Measurements from ENCODE around the gene HOXA5. TPM values are rescaled to one million over a fixed set of nuclear protein-coding genes. Genes with fewer than 3 reads are reported as not detected.

Gene HOXA5
- total RNA-seq, 1 experiment from 2014 or later = 6.7 TPM

DNA sequence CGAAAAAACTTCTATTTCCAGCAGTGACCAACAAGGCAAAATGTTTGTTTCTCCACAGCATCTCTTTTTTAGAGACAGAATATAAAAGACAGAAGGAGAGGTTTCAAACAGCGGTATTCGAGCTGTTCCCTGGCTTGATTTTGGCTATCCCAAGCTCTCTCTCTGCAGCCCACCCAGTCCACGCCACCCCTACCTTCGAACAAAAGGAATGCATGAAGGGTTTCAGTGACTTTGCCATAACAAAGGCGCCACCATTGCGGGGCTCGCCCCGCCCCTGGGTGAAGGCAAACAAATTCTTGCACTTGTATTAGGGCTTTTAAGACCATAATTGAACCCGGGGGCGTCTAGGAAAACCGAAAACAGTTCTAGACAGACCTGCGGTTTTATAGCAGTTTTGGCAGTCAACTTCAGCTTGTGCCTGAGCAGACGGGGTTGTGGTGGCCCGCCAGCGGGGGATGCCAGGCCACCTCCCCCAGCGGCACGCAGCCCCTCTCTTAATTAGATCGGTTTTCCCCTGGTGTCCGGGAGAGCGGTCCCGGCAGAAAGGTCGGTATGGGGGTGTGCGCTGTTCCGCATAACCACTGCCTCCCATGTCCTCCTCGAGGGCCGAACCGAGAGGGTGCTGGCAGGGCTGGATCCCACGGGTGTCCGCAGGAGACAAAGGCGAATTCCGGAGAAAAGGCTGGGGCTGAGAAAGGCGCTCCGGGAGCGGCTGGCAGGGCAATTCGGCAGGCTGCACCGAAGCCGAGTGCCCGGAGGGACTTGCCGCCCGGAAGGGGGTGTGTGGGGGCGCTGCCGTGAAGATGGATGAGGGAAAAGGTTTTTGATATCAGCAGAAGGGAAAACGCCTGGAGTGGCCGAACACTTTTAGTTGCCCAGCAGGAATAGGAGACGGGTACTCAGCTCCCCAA, 44.2 kb upstream of the HOXA5 start:
- no peak overlapping the region for H3K4me3 ChIP-seq (replicated peaks in 1 of 2; ENCODE audit: low read depth in 1 of 2, low read length in 2 of 2)
- H3K27ac ChIP-seq (ENCODE audit: low read depth, low read length) = no peak overlapping the region
- DNase-seq (ENCODE audit: low read depth, low spot score) = no peak
- H3K9me2 ChIP-seq (ENCODE audit: insufficient read depth) = no peaks in the 10 kb centered on the region
- H4K20me1 ChIP-seq (ENCODE audit: insufficient read depth) = no peaks in the 10 kb centered on the region
- no TSS peak for BruUV-seq (replicated peaks)
- no peak overlapping the region for H2AFZ ChIP-seq (ENCODE audit: low read depth, low read length, poor library complexity, severe bottlenecking)
- POLR2A ChIA-PET = interaction anchor here (1.1 kb wide), 1 partner anchor 16 kb away, joined by 3 read pairs; no protein-coding TSS in a partner anchor
- CTCF ChIA-PET = interaction anchor here (2.2 kb wide), 1 partner anchor 8 kb away, joined by 8 read pairs; no protein-coding TSS in a partner anchor
- intact Hi-C loops (cut with micrococcal nuclease) = no loop called here
- RAD21 ChIA-PET (ENCODE audit: low non-redundant PET in 1 of 2, low total read pairs in 2 of 2, uncharacterized antibody in 2 of 2, unreplicated experiment in 2 of 2) = no interaction called here
- H3K79me2 ChIP-seq (ENCODE audit: insufficient read depth, low read length) = peaks cover 19% of the 10 kb centered on the region; the same call in 1 of the 2 replicates
- H3K9me3 ChIP-seq (ENCODE audit: control insufficient read depth in 1 of 2, insufficient read depth in 1 of 2, low read depth in 1 of 2, low read length in 2 of 2) = no peaks in the 10 kb centered on the region
- no peaks in the 10 kb centered on the region for H3K27me3 ChIP-seq (ENCODE audit: insufficient read depth, low read length)
- TF ChIP-seq ZNF274 (IDR thresholded peaks at IDR 0.05; ENCODE audit: low read depth, low read length) = no peak
- TF ChIP-seq RAD21 (IDR thresholded peaks at IDR 0.05; ENCODE audit: low read depth) = no peak
- TF ChIP-seq, protein P1, sequence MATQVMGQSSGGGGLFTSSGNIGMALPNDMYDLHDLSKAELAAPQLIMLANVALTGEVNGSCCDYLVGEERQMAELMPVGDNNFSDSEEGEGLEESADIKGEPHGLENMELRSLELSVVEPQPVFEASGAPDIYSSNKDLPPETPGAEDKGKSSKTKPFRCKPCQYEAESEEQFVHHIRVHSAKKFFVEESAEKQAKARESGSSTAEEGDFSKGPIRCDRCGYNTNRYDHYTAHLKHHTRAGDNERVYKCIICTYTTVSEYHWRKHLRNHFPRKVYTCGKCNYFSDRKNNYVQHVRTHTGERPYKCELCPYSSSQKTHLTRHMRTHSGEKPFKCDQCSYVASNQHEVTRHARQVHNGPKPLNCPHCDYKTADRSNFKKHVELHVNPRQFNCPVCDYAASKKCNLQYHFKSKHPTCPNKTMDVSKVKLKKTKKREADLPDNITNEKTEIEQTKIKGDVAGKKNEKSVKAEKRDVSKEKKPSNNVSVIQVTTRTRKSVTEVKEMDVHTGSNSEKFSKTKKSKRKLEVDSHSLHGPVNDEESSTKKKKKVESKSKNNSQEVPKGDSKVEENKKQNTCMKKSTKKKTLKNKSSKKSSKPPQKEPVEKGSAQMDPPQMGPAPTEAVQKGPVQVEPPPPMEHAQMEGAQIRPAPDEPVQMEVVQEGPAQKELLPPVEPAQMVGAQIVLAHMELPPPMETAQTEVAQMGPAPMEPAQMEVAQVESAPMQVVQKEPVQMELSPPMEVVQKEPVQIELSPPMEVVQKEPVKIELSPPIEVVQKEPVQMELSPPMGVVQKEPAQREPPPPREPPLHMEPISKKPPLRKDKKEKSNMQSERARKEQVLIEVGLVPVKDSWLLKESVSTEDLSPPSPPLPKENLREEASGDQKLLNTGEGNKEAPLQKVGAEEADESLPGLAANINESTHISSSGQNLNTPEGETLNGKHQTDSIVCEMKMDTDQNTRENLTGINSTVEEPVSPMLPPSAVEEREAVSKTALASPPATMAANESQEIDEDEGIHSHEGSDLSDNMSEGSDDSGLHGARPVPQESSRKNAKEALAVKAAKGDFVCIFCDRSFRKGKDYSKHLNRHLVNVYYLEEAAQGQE (IDR thresholded peaks at IDR 0.05; ENCODE audit: low read depth) = no peak
- TF ChIP-seq CEBPB (IDR thresholded peaks at IDR 0.05; ENCODE audit: low read depth) = no peak
- no peak for TF ChIP-seq ELF1 (IDR thresholded peaks at IDR 0.05; ENCODE audit: borderline replicate concordance, low read depth)
- TF ChIP-seq SP1 (IDR thresholded peaks at IDR 0.05; ENCODE audit: low read depth) = no peak
- no peaks in the 10 kb centered on the region for H3K36me3 ChIP-seq (ENCODE audit: control insufficient read depth in 1 of 2, insufficient read depth in 2 of 2, low read length in 2 of 2)
- H3K9ac ChIP-seq (ENCODE audit: low read length) = no peak overlapping the region
- H3K4me1 ChIP-seq (ENCODE audit: control insufficient read depth in 1 of 2, insufficient read depth in 2 of 2, low read length in 2 of 2) = peaks cover 13 to 23% of the 10 kb centered on the region in 2 experiments
- no peak overlapping the region for H3K4me2 ChIP-seq (ENCODE audit: low read length)
- ATAC-seq = no peak
